Endothelial cell of umbilical vein (primary cell): Measurements from ENCODE around the gene MRPS16.

Experiments used
- EZH2 ChIP-seq: IDR thresholded peaks from 2 replicates; pipeline ENCODE4 v1.6.1; 2012; ENCODE audit warnings: borderline replicate concordance, low read depth, mild to moderate bottlenecking, moderate library complexity, low read length, inconsistent platforms; ENCODE audit not compliant: severe bottlenecking
- FOS ChIP-seq: IDR thresholded peaks from 2 replicates; pipeline ENCODE4 v1.6.1; 2011; ENCODE audit warnings: mild to moderate bottlenecking, low read length, moderate library complexity, borderline replicate concordance; ENCODE audit not compliant: insufficient read depth
- GATA2 ChIP-seq: IDR thresholded peaks from 2 replicates; pipeline ENCODE4 v1.7.0; 2011; ENCODE audit warnings: low read depth, mild to moderate bottlenecking, moderate library complexity, mixed read lengths, low read length; ENCODE audit not compliant: insufficient read length, insufficient read depth
- MAX ChIP-seq: IDR thresholded peaks from 2 replicates; pipeline ENCODE4 v1.6.1; 2011; ENCODE audit not compliant: insufficient read depth, insufficient read length
- MYC ChIP-seq: IDR thresholded peaks from one replicate; pipeline ENCODE4 v1.6.1; 2011; ENCODE audit warnings: mild to moderate bottlenecking, low read depth, low read length
- POLR2A ChIP-seq: IDR thresholded peaks from 2 replicates; pipeline ENCODE4 v1.6.1; 2012; ENCODE audit warnings: low read depth, mild to moderate bottlenecking, control low read depth, low read length
- POLR2AphosphoS5 ChIP-seq: IDR thresholded peaks from 2 replicates; pipeline ENCODE4 v1.6.1; 2012; ENCODE audit warnings: low read depth, mild to moderate bottlenecking, control low read depth, low read length, moderate library complexity; ENCODE audit not compliant: insufficient read depth
- TF ChIP-seq, protein P1 (sequence below), 2 donors: IDR thresholded peaks; 1 replicate in 1 of 2; 2 replicates in 1 of 2; pipeline ENCODE4 v1.5.1; 2011; ENCODE audit warnings: low read length in 2 of 2, mild to moderate bottlenecking in 2 of 2, moderate library complexity in 2 of 2, control low read depth in 1 of 2, inconsistent platforms in 1 of 2, low read depth in 1 of 2; ENCODE audit not compliant: insufficient read depth in 1 of 2; ENCODE audit errors: extremely low read depth in 1 of 2

DNA sequence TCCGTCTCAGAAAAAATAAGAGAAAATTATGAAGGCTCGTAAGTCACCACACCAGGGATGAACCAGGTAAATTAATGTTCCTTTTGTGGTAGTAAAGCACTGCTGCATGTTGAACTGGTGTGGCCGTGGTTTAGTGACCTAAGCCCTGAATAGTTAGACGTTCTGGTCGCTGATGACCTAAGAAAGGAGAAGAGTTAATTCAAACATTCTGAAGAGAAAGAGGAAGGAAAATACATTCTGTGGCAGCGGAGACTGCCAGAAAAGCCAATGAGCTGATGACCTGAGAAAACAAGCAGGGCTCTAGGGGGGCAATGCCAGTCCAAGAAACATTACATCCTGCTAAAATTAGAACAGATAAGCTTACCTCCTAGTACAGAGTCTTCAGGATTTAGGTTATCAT is 22.9 kb downstream of the MRPS16 start:
- TF ChIP-seq, protein P1, sequence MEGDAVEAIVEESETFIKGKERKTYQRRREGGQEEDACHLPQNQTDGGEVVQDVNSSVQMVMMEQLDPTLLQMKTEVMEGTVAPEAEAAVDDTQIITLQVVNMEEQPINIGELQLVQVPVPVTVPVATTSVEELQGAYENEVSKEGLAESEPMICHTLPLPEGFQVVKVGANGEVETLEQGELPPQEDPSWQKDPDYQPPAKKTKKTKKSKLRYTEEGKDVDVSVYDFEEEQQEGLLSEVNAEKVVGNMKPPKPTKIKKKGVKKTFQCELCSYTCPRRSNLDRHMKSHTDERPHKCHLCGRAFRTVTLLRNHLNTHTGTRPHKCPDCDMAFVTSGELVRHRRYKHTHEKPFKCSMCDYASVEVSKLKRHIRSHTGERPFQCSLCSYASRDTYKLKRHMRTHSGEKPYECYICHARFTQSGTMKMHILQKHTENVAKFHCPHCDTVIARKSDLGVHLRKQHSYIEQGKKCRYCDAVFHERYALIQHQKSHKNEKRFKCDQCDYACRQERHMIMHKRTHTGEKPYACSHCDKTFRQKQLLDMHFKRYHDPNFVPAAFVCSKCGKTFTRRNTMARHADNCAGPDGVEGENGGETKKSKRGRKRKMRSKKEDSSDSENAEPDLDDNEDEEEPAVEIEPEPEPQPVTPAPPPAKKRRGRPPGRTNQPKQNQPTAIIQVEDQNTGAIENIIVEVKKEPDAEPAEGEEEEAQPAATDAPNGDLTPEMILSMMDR (IDR thresholded peaks at IDR 0.05; ENCODE audit: extremely low read depth in 1 of 2, insufficient read depth in 1 of 2, low read depth in 1 of 2, low read length in 2 of 2) = no peak
- TF ChIP-seq POLR2AphosphoS5 = no peak
- TF ChIP-seq MAX = no peak
- no peak for TF ChIP-seq POLR2A
- no peak for TF ChIP-seq EZH2
- TF ChIP-seq FOS = no peak
- TF ChIP-seq MYC = no peak
- no peak for TF ChIP-seq GATA2
